ENCODE results near the gene CCDC187.
"Not testable (repeated sequence)": the region's sequence is repeated elsewhere in the genome, so short reads cannot be mapped to it uniquely, and the experiment has no call there.

The CCDC187 gene

DNA sequence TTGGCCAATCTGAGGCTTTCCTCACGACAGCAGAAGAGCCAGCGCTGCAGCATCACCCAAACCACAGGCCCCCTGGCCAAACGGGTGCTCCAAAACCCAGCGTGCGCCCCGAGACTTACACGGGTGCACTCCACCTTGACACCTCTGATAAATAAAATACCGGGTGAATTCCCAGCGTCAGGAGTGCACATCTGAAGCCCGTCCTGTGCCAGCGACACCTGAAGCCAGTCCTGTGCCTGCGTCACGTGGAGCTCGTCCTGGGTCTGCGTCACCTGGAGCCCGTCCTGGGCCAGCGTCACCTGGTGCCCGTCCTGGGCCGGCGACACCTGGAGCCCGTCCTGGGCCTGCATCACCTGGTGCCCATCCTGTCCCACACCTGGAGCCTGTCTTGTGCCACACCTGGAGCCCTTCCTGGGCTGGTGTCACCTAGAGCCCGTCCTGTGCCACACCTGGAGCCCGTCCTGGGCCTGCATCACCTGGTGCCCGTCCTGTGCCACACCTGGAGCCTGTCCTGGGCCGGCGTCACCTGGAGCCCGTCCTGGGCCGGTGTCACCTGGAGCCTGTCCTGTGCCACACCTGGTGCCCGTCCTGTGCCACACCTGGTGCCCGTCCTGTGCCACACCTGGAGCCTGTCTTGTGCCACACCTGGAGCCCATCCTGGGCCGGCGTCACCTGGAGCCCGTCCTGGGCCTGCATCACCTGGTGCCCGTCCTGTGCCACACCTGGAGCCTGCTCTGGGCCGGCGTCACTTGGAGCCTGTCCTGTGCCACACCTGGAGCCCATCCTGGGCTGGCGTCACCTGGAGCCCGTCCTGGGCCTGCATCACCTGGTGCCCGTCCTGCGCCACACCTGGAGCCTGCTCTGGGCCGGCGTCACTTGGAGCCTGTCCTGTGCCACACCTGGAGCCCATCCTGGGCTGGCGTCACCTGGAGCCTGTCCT is 67.2 kb downstream of the CCDC187 start:
- DNase-seq: not testable (repeated sequence)

DNA sequence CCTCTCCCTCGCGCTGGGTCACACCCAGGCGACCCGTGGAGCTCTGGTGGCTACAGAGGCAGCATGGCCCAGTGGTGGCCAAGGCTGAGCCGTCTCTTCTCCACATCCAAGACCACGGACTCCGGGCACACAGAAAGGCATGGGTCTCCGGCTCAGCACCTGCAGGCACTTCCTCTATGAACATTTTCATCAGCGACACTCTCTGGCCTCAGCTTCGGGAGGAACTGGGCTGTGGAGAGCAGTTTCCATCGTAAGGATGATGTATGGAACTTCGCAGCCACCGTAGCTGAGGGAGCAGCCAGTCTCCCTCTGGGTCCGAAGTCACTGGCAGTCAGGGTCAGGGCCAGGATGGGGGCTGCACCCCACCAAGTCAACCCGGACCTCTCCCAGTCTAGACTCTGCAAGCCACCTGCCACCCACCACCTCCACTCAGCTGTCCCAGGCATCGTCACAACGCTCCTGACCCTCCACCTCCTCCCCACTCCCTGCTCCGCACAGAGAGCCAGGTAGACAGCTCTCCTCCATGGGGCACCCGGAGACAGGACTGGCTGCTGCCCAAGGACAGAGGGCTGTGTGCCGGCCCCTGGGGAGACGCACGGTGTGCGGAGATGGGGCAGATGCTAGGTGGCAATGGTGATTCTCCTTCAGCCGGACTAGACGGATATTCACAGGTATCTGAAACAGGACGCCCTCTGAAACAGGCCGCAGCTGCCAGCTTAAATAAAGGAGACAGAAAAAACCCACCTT is 68.0 kb downstream of the CCDC187 start:
- DNase-seq: no peak

DNA sequence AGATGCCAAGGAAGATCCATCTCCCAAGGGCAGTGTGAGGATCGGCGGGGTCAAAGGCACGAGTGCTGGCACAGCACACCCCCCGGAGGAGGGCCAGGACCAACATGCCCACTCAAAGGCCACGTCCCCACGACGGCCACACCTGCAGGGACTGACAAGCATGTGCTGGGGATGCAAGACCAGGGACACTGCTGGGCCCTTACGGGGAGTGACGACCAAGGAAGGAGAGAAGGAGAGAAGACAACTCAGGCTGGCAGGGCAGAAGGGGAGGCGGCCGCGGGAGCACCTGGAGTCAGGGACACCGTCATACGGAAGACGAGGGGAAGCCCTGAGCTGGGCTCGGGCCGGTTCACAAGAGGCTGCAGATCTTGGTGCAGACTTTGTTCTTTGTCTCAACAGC is 68.7 kb downstream of the CCDC187 start:
- DNase-seq: no peak

DNA sequence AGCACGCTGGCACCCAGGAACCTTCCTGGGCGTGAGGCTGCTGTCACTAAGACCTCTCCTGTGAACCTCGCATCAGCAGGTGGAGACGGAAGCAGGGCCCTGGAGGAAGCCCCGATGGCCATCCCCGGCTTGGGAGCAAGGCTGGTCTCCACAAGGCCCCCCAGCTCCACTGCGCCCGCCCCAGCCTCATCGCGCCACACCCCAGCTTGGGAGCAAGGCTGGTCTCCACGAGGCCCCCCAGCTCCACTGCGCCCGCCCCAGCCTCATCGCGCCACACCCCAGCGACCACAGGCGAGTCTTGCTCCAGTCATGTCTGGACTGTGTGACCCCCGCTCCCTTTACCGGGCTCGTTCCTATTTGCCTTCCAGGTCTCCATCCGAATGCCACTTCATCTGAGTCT is 69.3 kb downstream of the CCDC187 start:
- no peak for DNase-seq

DNA sequence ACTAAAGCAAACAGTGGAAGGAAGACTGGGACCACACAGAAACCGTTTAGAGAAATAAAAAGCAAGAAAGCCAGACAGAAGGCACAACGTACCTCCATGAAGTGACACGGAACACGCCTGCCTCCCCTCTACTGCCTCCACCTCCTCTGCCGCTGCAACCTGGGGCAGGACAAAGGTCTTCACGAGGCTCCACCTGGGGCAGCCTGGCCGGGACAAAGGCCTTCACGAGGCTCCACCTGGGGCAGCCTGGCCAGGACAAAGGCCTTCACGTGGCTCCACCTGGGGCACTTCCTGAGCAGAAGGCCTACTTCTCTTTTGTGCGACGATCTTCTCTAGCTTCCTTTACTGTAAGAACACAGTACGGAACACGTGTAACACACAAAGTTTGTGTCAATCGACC is 70.0 kb downstream of the CCDC187 start:
- DNase-seq: no peak

DNA sequence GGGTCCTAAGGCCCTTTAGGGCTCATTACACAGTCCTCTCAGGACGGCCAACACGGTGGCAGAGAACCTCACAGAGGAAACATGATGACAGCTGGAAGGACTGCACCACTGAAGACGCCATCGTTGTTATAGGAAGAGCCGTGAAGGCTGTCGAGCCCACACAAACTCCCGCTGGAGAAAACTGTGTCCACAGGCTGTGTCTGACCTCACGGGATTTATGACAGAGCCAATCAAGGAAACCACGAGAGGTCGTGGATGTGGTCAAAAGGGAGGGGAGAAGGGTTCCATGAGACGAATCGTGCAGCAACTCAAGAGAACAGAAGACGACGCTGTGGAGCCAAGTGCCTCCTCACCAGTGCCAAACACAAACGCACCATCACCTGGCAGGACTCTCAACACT is 70.5 kb downstream of the CCDC187 start:
- DNase-seq: no peak

DNA sequence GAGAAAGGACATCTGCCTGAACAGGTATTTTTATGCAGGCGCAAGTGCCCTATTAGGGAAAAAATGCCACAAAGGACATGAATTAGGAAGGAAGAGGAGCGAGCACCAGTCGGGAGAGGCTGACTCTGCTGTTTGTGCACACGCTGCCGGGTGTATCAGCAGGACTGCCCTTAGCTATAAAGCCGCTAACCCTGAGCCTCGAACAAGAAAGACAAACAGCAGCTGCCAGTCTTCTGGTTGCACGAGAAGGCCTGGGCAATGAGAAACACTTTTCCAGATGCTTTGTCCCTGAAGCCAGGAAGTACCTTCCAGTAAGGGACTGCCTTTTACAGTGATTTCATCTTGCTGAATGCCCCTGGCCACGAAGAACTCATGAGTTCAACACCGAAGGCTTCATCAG is 70.9 kb downstream of the CCDC187 start:
- no peak for DNase-seq

DNA sequence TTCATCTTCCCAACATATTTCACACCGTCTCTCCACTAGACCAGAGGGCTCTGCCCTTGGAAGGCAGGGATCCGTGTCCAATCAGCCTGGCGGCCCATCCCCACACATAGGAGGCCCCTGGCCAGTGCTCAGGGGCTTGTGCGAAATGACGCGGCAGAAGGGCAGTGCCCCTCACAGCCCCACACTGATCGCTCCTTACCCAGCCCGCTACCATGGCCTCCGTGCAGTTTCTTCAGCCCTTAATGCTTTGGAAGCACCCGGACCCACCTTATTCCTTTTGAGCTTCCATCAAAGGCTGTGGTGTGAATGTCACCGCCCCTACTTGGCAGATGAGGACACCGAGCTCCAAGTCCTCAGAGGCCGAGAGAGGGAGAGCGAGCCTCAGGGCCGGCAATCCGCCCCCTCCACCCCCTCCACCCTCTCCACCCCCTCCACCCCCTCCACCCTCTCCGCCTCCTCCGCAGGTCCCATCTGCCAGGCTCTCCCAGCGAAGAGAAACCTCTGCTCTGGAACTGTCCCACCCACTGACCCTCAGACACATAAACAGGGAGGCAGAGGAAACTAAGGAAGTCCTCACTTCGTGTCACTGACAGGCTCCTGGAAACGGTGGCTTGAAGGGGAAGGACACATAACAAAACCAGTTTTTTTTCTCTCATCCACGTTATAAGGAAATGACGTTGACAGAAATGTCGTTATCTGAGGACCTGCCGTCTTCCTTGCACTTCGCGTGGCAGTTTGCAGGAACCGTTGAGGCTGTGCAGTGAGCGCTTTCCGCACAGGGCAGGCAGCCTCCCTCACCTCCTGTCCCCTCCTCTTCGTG is 72.2 kb downstream of the CCDC187 start:
- DNase-seq: no peak

DNA sequence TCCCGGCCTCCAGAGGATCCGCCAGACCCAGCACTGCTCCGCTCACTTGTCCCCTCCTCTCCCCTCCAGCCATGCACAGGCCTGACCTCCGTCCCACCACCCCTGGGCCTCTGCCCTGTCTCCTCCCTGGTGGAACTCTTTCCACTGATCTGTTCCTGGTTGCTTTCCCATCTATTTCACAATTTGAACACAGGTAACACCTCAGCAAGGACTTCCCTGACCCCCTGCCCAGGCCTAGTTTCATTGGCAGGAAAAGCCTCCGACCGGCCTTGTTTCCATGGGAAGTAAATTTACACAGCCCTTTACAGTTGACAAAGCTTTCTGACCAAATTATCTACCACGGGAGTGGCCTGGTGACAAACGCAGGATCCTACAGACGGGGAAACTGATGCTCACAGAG is 73.1 kb downstream of the CCDC187 start:
- no peak for DNase-seq

DNA sequence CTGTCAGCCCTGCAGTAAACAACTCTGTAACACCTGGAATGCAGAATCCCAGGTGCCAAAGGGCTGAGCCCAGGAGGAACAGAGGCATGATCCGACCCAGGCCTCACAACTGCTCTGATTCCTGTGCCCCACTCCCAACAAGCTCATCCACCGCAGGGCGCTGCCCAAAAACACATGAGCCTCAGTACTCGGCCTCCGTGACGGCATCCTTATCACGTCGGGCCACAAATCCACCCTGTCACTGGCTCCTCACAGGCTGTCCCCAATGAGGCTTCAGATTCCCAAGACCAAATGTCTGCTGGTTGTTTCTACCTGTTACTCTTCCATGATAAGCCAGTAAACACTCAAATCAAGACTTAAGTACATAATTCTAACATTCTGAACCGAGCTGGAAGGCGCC is 73.5 kb downstream of the CCDC187 start:
- DNase-seq: no peak

DNA sequence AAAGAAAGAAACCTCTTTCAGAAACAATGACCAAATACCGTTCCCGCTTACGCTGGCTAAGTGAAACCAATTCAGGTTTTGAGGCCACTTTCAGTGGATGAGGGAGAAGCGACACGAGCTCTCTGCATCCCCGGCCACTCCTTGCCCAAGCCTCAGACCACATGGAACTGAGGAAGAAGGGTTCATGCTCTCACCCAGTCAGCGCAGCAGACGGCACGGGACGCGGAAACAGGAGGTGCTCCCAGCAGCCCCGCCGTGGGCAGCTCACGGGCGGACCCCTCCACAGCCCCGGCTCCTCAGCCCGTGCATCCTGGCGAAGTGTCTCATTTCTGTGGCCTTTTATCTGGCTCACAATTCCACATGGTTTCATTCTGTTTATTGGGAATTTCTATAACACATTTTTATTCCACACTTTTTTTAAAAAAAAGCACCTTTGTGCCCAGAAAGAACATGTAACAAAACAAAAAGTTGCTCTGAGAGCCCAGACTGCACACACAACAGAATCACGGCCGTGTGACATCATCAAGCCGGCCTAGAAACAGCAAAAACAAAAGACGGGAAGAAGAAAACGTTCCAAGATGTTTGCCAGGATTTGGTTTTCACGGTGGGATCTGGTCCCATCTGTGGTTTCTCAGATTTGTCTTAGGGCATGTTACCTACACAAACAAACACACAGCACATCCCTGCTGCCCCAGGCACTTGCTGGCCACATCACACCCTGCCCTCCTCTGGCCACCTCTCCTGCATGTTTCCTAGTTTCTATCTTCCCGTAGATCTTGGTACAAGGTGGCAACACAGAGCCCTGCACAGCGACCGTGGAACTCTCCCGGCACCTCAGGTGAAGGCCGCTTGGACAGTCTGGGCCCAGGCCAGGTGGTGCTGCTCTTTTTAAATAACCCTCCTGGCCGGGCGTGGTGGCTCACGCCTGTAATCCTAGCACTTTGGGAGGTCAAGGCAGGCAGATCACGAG is 74.5 kb downstream of the CCDC187 start:
- no peak for DNase-seq

DNA sequence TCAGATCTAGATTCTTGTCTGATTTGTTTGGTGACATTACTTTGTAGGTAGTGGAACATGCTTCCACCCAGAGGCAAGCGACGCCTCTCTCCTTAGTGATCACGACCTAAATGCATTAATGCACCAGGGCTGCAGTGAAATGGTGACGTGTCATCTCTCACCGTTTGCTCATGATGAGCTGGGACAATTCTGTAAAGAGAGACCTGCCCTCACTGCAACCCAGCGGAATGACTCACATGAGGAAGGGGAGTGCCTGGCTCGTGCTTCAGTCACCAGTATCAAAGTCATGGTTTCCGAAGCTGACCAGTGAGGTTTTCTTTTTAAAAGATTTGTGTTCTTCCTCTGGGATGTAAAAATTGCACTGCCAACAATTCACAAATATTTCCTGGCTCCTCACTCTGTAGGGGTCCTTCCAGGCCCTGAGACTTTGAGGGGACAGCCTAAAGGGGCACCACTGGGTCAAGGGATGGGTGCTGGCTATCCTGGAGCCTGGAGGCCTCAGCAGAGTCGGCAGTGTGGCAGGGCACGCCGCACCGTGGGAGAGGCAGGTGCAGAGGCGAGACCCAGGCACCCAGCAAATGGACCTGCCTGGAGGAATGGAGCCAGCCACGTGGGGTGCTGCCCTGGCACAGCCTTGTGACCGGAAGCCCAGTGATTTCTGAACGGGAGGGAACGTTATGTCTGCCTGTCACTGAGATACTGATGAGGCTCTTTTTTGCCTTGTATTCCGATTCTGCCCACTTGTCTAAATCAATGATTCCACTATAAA is 75.6 kb downstream of the CCDC187 start:
- DNase-seq: no peak

DNA sequence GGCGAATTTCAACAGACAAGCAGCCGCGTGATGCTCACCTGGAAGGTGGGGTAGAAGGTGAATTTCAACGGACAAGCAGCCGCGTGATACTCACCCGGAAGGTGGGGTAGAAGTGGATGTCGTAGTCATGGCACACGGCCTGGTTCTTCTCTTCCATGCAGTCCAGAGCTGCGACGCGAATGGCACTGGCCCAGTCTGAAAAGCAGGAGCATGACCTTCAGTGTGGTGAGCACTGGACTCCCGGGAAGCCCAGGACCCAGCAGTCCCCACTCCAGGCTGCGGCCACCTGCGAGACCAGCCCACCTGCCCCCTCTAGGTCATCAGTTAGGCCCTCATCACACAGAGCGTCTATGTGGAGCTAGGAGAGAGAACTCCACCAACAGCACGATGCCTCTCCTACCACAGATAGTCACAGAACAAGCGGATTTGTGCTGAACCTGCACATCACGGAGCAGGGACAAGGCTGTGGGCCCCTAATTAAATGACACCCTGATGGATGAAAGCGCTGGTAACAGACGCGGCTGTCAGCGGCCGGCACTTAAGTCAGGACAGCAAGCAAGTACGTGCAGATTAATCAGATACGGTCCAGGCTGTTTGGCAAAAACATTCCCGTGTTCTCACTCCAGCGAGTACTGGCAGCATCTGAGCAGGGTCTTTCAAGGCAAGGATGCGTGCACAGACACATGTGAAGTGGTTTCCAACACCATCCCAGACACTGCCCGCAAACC is 77.0 kb downstream of the CCDC187 start:
- DNase-seq: no peak

DNA sequence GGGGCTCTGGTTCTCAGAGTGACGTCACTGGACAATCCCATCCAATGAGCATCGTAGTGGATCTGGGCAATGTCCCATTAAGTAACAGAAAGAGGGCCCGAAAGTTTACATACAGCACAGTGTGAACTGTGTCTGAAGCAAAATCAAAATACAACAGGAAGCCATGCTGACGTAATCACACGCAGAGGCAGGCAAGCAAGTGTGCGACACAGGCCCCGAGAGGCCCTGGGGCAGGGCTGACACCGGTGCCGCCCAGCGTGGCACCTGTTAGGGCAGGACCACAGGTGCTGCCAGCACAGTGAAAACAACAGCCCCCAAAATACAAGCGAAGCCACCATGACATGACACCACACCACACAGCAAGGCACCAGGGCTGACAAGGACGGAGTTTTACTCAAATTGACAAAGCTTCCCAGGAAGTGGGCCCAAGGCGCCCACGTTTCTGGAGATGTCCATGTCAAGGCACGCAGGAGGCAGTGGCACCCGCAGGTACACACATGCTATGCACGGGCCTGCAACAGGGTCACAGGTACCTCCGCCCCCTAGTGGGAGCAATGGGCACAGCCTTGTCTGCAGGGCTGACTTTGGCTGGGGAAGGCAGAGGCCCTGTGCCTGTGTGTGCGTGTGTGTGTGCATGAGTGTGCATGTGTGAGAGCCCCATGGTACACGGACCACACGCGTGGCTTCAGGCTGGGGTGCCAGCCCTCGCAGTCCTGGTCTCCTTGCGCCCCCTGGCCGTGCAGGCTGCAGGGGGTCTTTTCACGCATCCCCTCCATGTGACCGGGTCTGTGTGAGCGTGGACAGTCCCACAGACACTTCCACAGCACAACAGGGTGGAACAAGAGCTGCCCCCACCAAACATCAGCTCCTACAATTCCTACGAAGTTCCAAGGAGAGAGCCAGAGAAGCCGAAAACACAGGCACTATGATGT is 77.9 kb downstream of the CCDC187 start:
- no peak for DNase-seq

DNA sequence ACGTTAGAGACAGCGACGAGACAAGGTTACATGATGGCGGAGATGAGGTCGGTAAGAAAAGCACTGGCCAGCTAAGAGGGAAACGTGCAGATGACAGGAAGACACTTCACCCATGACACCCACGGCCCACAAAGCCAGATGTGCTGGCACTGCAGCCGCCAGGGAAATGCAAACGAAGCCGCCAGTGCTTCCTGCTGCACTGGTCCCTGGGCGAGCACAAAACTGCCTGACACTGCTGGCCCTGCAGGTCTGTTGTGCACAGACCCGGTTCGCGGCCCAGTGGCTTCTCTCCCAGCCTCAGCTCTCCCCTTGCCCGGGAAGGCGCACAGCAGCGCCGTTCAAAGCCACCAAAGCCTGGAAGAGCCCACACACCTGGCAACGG is 78.5 kb downstream of the CCDC187 start:
- DNase-seq: no peak

DNA sequence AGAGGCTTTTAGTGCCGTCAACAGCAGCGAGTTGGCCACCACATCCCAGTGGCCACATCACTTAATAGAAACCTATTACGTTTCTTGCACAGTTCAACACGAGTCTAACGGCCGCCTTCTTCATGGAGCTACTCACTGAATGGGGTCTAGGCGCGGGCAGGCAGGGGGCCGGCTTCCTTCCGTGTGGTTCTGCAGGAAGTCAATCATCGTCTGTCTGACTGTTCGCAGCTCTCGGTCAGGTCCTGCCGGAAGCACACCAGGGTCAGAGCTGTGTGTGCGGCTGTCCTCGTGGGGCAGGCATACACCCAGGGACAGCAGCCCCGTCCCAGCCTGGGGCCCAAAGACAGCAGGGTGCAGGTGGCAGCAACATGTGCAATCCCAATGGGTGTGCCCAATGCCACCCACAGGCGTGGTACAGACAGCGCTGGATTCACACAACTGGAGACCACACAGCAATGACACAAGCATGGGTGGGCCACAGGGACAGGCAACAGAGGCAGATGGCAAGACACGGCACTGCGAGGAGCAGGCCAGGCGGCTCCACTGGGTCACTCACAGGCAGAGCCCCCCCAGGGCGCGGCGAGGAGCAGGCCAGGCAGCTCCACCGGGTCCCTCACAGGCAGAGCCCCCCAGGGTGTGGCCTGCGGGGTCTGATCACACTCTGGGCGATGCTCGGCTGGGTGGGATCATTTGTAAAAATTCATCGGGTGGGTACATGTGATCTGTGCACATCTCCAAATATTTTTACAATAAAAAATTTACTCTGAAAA is 79.8 kb downstream of the CCDC187 start:
- DNase-seq: no peak

DNA sequence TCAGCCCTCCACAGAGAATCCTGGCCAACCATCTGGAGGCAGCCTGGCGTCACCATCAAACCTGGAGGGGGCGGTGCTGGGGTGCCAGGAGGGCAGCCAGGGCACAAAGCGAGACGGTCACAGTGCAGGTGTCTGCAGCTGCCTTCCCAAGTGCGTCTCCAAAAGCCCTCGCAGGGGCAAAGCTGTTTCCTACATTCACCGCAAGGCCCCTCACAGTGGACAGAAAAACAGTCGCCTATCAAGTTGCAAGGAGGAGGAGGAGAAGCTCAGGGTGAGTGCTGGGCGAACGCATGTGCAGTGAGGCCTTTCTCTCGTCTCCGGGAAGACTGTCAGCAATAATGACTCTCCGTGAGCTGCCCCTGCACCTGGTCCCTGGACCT is 81.0 kb downstream of the CCDC187 start:
- no peak for DNase-seq

DNA sequence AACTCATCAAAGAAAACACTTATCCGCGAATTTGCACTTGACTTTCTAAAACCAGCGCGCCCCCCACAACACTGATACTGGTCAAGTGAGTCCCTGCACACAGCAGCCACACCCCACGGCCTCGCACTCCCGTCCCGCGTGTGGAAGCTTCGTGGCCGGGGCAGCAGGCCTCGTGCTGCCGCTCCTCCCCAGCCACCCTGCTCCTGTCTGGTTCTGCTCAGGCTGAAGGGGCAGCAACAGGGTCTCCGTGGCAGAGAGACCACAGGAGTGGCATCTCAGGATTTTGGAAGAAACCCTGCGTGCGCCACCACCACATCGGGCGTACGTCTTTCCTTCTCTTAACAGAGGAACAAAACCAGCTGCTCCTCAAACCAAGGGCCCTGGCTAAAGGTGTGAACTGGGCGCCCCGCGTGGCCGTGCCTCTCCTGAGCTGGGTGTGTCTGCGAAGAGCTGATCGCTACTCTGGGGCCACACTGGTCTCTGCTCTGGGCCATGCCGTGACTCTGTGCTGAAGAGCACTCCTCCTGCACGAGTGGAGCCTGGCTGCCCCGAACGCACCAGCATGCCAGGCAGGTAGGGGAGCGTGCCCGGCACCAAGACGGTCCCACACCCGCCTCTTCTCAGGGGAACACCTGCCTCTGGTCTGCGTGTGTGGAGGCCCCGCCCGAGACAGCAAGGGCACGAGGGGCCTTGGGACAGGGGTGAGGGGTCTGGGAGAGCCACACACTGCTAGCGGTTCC is 81.6 kb downstream of the CCDC187 start:
- no peak for DNase-seq
